Amygdala (tissue), 56 donors: Measurements from ENCODE around the gene AKR1C1.
"Not testable (repeated sequence)": the region's sequence is repeated elsewhere in the genome, so short reads cannot be mapped to it uniquely, and the experiment has no call there.

ENCODE experiments used
- DNase-seq, 56 donors: peaks; one replicate each; lab custom pipeline; 2025; lab: John Stamatoyannopoulos, UW

Gene AKR1C1

GRCh38 chr10:4981722-4982471 is 18.7 kb downstream of the AKR1C1 start:
- DNase-seq, result no peak

GRCh38 chr10:4982764-4983226 is 19.6 kb downstream of the AKR1C1 start:
- DNase-seq, result no peak

- DNase-seq, result no peak
Measured at GRCh38 chr10:4983615-4984216, 20.5 kb downstream of the AKR1C1 start.

GRCh38 chr10:4984223-4984622 is 21.0 kb downstream of the AKR1C1 start:
- DNase-seq, result no peak

GRCh38 chr10:4984971-4985594 is 21.9 kb downstream of the AKR1C1 start:
- DNase-seq, result no peak

GRCh38 chr10:4988000-4988641 is 24.9 kb downstream of the AKR1C1 start:
- not testable (repeated sequence) for DNase-seq

- no peak for DNase-seq
Measured at GRCh38 chr10:4990217-4990616, 27.0 kb downstream of the AKR1C1 start.

GRCh38 chr10:4991463-4991862 is 28.2 kb downstream of the AKR1C1 start:
- DNase-seq, result not testable (repeated sequence)

- DNase-seq, result not testable (repeated sequence)
Measured at GRCh38 chr10:4992564-4992963, 29.3 kb downstream of the AKR1C1 start.

- not testable (repeated sequence) for DNase-seq
Measured at GRCh38 chr10:4994260-4994659, 31.0 kb downstream of the AKR1C1 start.

GRCh38 chr10:4998671-4999070 is 35.5 kb downstream of the AKR1C1 start:
- DNase-seq, result no peak

- DNase-seq, result no peak
Measured at GRCh38 chr10:5002013-5002727, 39.0 kb downstream of the AKR1C1 start.

GRCh38 chr10:5003127-5004029 is 40.2 kb downstream of the AKR1C1 start, which contains the start of gene AKR1C2:
TSS of gene AKR1C2 (minus strand) at chr10:5003857. CDS start at chr10:5003835, 22 bp downstream.
- DNase-seq, result not testable (repeated sequence)

- not testable (repeated sequence) for DNase-seq
Measured at GRCh38 chr10:5004030-5004385, 40.8 kb downstream of the AKR1C1 start.

GRCh38 chr10:5004501-5004900 is 41.3 kb downstream of the AKR1C1 start:
- not testable (repeated sequence) for DNase-seq

- DNase-seq, result not testable (repeated sequence)
Measured at GRCh38 chr10:5008857-5009548, 45.8 kb downstream of the AKR1C1 start.

- DNase-seq, result not testable (repeated sequence)
Measured at GRCh38 chr10:5010043-5010442, 46.8 kb downstream of the AKR1C1 start.

- DNase-seq, result not testable (repeated sequence)
Measured at GRCh38 chr10:5011392-5011791, 48.2 kb downstream of the AKR1C1 start.

- DNase-seq, result no peak
Measured at GRCh38 chr10:5012595-5012994, 49.4 kb downstream of the AKR1C1 start.
